Gastrocnemius medialis (tissue), 4 donors: ENCODE results near the gene HTRA3. TPM values are rescaled to one million over a fixed set of nuclear protein-coding genes. Genes with fewer than 3 reads are reported as not detected.

Experiments used
- ATAC-seq, 2 donors: fragments of 150-250 bp; one replicate each; pipeline ENCODE4 v1.9.1; 2016
- DNase-seq, 2 donors: peaks; one replicate each; pipeline ENCODE4 v3.0.0-alpha.2; 2019
- H3K27ac ChIP-seq, 4 donors: fragments of 200-600 bp; sonication (generic); 1 replicate in 1 of 4; 2 replicates in 3 of 4; pipeline ENCODE4 v1.5.1; 2016 to 2018; ENCODE audit warnings: mild to moderate bottlenecking in 2 of 4, moderate library complexity in 1 of 4
- H3K27me3 ChIP-seq, 3 donors: fragments of 200-600 bp; sonication (generic) in 2 of 3; 1 replicate in 1 of 3; 2 replicates in 2 of 3; pipeline versions ENCODE4 v1.5.1 to v1.6.0; 2016 to 2019; ENCODE audit warnings: mild to moderate bottlenecking in 1 of 3, moderate library complexity in 1 of 3
- H3K36me3 ChIP-seq, 2 donors: fragments of 200-600 bp; sonication (generic) in 1 of 2; one replicate each; pipeline ENCODE4 v1.5.1; 2017 to 2018
- H3K4me1 ChIP-seq, 2 donors: fragments of 200-600 bp; sonication (generic) in 1 of 2; one replicate each; pipeline ENCODE4 v1.5.1; 2016 to 2017; ENCODE audit warnings: mild to moderate bottlenecking in 2 of 2
- H3K4me3 ChIP-seq, 4 donors: fragments of 200-600 bp; sonication (generic) in 3 of 4; 1 replicate in 1 of 4; 2 replicates in 3 of 4; pipeline ENCODE4 v1.5.1; 2016 to 2019; ENCODE audit warnings: mild to moderate bottlenecking in 2 of 4
- H3K9me3 ChIP-seq, 3 donors: fragments of 200-600 bp; sonication (generic) in 2 of 3; 1 replicate in 1 of 3; 2 replicates in 2 of 3; pipeline ENCODE4 v1.5.1; 2016 to 2019
- CTCF ChIP-seq, 5 experiments: fragments of 450-650 bp in 3 of 5; fragments of 200-600 bp in 2 of 5; sonication (generic) in 2 of 5; IDR thresholded peaks in 4 of 5; conservative IDR thresholded peaks in 1 of 5; 1 replicate in 4 of 5; 2 replicates in 1 of 5; pipeline ENCODE4 v1.5.1; 2016 to 2019; ENCODE audit warnings: antibody characterized with exemption in 5 of 5, mild to moderate bottlenecking in 3 of 5, moderate library complexity in 3 of 5
- POLR2A ChIP-seq, 2 donors: fragments of 450-650 bp; IDR thresholded peaks; one replicate each; pipeline ENCODE4 v1.6.1; 2017; ENCODE audit warnings: antibody characterized with exemption in 2 of 2, mild to moderate bottlenecking in 2 of 2, moderate library complexity in 2 of 2
- in situ Hi-C, 4 donors: fragments of 200-750 bp; cut with MboI; loops; one replicate each; pipeline versions ENCODE4 v1.15.0 to v1.8.0; 2017; ENCODE audit warnings: low sequenced_read_pairs in 4 of 4
- intact Hi-C: fragments of 100-400 bp; cut with DNase I; formaldehyde crosslinking; loops from one replicate; pipeline ENCODE4 v1.15.1; 2023; ENCODE audit warnings: low total_unique reads
- total RNA-seq, 4 donors: library from RNA; depleted of rRNA; stranded (reverse); fragments of >200 nt; gene quantifications; one replicate each; pipeline versions ENCODE4 v1.1.0 to v1.2.3, GENCODE V29; 2016

Gene HTRA3
- total RNA-seq, 4 donors from 2014 or later = 8.4 to 22.2 (median 16.0) TPM

DNA sequence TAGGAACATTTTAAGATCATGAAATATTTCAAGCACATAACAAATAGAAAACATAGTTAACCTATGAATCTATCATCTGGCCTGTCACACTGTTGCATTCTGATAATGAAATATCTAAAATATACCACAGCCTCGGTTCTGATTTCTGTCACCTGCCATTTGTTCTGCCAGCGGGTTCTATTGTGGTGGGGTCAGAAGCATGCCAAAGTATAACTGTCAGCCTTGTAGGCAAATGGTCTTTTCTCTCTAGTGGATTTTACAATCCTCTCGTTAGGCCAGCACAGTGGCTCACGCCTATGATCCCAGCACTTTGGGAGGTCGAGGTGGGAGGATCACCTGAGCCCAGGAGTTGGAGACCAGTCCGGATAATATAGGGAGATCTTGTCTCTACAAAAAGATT lies 47.9 kb downstream of the HTRA3 start:
- in situ Hi-C loops = loop anchor here in 1 of 4 donors (10.0 kb wide), 1 partner anchor 87 kb away; no protein-coding TSS in a partner anchor
- no peak overlapping the region for H3K27ac ChIP-seq

DNA sequence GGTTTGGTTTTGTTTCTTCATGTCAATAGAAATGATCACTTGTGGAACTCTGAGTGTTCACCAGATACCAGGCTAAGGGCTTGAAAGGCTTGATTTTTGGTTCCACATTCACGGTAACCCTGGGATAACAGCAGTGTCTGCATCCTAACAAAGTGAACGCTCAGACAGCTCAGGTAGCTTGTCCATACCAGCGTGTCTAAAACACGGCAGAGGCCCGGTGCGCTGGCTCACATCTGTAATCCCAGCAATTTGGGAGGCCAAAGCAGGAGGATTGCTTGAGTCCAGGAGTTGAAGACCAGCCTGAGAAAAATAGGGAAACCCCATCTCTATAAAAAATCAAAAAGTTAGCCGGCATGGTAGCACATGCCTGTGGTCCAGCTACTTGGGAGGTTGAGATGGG lies 49.0 kb downstream of the HTRA3 start:
- in situ Hi-C loops = loop anchor here in 1 of 4 donors (10.0 kb wide), 1 partner anchor 86 kb away; no protein-coding TSS in a partner anchor
- Histone ChIP-seq H3K36me3 (no peaks in the 10 kb centered on the region), H3K4me3 (no peak overlapping the region), H3K27ac (no peak overlapping the region), H3K4me1 (peaks cover 23 to 26% of the 10 kb centered on the region in 2 donors), H3K9me3 (no peaks in the 10 kb centered on the region), H3K27me3 (no peaks in the 10 kb centered on the region)
- intact Hi-C loops = no loop called here
- ATAC-seq (no peak), DNase-seq (no peak)
- TF ChIP-seq CTCF (IDR thresholded peaks at IDR 0.05 in 4 of 5, conservative IDR thresholded peaks at IDR 0.05 in 1 of 5) (no peak), POLR2A (IDR thresholded peaks at IDR 0.05) (no peak)

More for the DNA sequence above, 47.9 kb downstream of the HTRA3 start:
- no peak for DNase-seq
- Histone ChIP-seq H3K36me3 (no peaks in the 10 kb centered on the region), H3K9me3 (no peaks in the 10 kb centered on the region), H3K4me1 (peaks cover 23 to 26% of the 10 kb centered on the region in 2 donors), H3K4me3 (no peak overlapping the region), H3K27me3 (no peaks in the 10 kb centered on the region)
- no peak for ATAC-seq
- TF ChIP-seq POLR2A (IDR thresholded peaks at IDR 0.05) (no peak), CTCF (IDR thresholded peaks at IDR 0.05 in 4 of 5, conservative IDR thresholded peaks at IDR 0.05 in 1 of 5) (no peak)
- intact Hi-C loops = no loop called here

DNA sequence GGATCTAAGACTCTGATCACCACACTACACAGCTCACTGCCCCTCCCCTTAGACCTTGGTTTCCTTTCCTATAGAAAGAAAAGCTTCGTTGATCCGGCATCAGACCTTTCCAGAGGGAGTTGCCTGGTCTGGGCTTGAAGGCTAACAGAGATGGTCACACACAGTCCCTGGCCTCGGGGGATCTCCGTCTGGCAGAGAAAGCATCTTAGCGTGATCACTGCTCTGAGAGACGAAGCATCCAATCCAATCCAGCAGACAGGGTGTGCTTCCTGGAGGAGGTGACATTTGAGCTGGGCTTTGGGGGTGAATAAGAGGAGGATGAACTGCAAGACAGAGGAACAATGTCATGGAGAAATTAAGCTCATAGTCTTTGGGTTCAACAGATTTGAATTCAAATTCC lies 49.5 kb downstream of the HTRA3 start:
- in situ Hi-C loops (loop anchor here in 1 of 4 donors (10.0 kb wide), 1 partner anchor 86 kb away; no protein-coding TSS in a partner anchor), intact Hi-C loops (no loop called here)
- Histone ChIP-seq H3K27me3 (no peaks in the 10 kb centered on the region), H3K27ac (peak overlapping the region; percentile 58 to 82 (median 77)), H3K36me3 (no peaks in the 10 kb centered on the region), H3K9me3 (no peaks in the 10 kb centered on the region), H3K4me1 (peaks cover 23 to 26% of the 10 kb centered on the region in 2 donors), H3K4me3 (no peak overlapping the region)
- DNase-seq = no peak
- no peak for TF ChIP-seq CTCF (IDR thresholded peaks at IDR 0.05 in 4 of 5, conservative IDR thresholded peaks at IDR 0.05 in 1 of 5)
- ATAC-seq = no peak

- no peaks in the 10 kb centered on the region for H3K36me3 ChIP-seq
- ATAC-seq (peak; percentile 71 to 72), DNase-seq (peak in 1 of 2 donors; percentile 64)
- H3K4me3 ChIP-seq = no peak overlapping the region
- H3K4me1 ChIP-seq = peaks cover 23 to 26% of the 10 kb centered on the region in 2 donors
- in situ Hi-C loops (loop anchor here in 2 of 4 donors (10.0 kb wide), 2 partner anchors 75 to 85 kb away; no protein-coding TSS in a partner anchor), intact Hi-C loops (no loop called here)
- H3K27ac ChIP-seq = peak overlapping the region; percentile 58 to 82 (median 77)
- H3K27me3 ChIP-seq = no peaks in the 10 kb centered on the region
- no peaks in the 10 kb centered on the region for H3K9me3 ChIP-seq
- no peak for TF ChIP-seq POLR2A (IDR thresholded peaks at IDR 0.05)
These were observed 50.3 kb downstream of the HTRA3 start for GRCh38 chr4:8319731-8320385.

DNA sequence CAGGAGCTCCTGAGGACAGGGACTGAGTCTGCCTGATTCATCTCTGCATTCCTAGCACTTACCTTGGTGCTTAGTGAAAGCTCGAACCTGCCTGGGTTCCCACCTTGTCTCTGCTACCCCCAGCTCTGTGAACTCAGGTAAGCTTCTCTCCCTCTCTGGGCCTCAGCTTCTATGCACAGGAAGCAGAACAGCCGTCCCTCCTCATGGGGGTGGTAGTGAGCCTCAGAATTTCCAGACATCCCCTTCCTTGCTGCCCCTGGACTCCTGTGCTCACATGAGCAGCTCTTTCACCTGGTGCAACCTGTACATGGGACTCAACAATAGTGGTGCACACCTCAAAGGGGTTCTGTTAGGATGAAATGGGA lies 50.8 kb downstream of the HTRA3 start:
- H3K4me1 ChIP-seq = peaks cover 22 to 23% of the 10 kb centered on the region in 2 donors
- TF ChIP-seq POLR2A (IDR thresholded peaks at IDR 0.05) = no peak
- TF ChIP-seq CTCF (IDR thresholded peaks at IDR 0.05 in 4 of 5, conservative IDR thresholded peaks at IDR 0.05 in 1 of 5) = peak in 1 of 5 experiments; percentile 39
- peak; percentile 6 to 15 for ATAC-seq
- in situ Hi-C loops = loop anchor here in 1 of 4 donors (10.0 kb wide), 1 partner anchor 74 kb away; no protein-coding TSS in a partner anchor
- no peaks in the 10 kb centered on the region for H3K36me3 ChIP-seq
- intact Hi-C loops = no loop called here
- no peaks in the 10 kb centered on the region for H3K9me3 ChIP-seq
- no peaks in the 10 kb centered on the region for H3K27me3 ChIP-seq
- peak in 1 of 2 donors; percentile 31 for DNase-seq
- peak overlapping the region; percentile 58 to 82 (median 77) for H3K27ac ChIP-seq
- no peak overlapping the region for H3K4me3 ChIP-seq
